GM23338 (cell line): ENCODE results near the gene ADGRB3. TPM values are rescaled to one million over a fixed set of nuclear protein-coding genes. Genes with fewer than 3 reads are reported as not detected.
A peak's percentile ranks its signal among the peaks of the same experiment; 100 is the strongest.

Source experiments
- ATAC-seq: fragments of 200-7000 bp; cut with Tn5 transposase; 3 replicates; pipeline ENCODE4 v1.9.1; 2020
- DNase-seq: peaks from one replicate; pipeline ENCODE4 v3.0.0-alpha.2; 2015; ENCODE audit warnings: low spot score
- H2AFZ ChIP-seq: fragments of 200-600 bp; sonication (generic); 2 replicates; pipeline ENCODE4 v1.8.0; 2016; ENCODE audit warnings: antibody characterized with exemption, mild to moderate bottlenecking, moderate library complexity
- H3F3A ChIP-seq: fragments of 200-600 bp; sonication (generic); replicated peaks from 2 replicates; pipeline ENCODE4 v1.8.0; 2017; ENCODE audit warnings: antibody characterized with exemption, mixed run types, low read depth
- H3K27ac ChIP-seq: fragments of 200-600 bp; sonication (generic); 2 replicates; pipeline ENCODE4 v1.6.1; 2016; ENCODE audit warnings: low read depth
- H3K27me3 ChIP-seq: fragments of 200-600 bp; sonication (generic); 2 replicates; pipeline ENCODE4 v1.8.0; 2016; ENCODE audit warnings: mild to moderate bottlenecking, mixed run types, moderate library complexity; ENCODE audit not compliant: insufficient read depth
- H3K36me3 ChIP-seq: fragments of 200-600 bp; sonication (generic); 2 replicates; pipeline ENCODE4 v1.8.0; 2016; ENCODE audit warnings: mild to moderate bottlenecking; ENCODE audit not compliant: insufficient read depth
- H3K4me1 ChIP-seq: fragments of 200-600 bp; sonication (generic); 2 replicates; pipeline ENCODE4 v1.8.0; 2016; ENCODE audit warnings: mild to moderate bottlenecking, moderate library complexity; ENCODE audit not compliant: insufficient read depth
- H3K4me2 ChIP-seq: fragments of 200-600 bp; sonication (generic); 2 replicates; pipeline ENCODE4 v1.7.1; 2017; ENCODE audit warnings: mixed run types
- H3K4me3 ChIP-seq: fragments of 200-600 bp; sonication (generic); 2 replicates; pipeline ENCODE4 v1.6.1; 2016; ENCODE audit warnings: mixed run types
- H3K79me2 ChIP-seq: fragments of 200-600 bp; sonication (generic); replicated peaks from 2 replicates; pipeline ENCODE4 v1.8.0; 2017; ENCODE audit warnings: mild to moderate bottlenecking; ENCODE audit not compliant: insufficient read depth
- H3K9me2 ChIP-seq: fragments of 200-600 bp; sonication (generic); 2 replicates; pipeline ENCODE4 v1.8.0; 2017; ENCODE audit not compliant: insufficient read depth
- H4K20me1 ChIP-seq: fragments of 200-600 bp; sonication (generic); replicated peaks from 2 replicates; pipeline ENCODE4 v1.8.0; 2017; ENCODE audit warnings: mild to moderate bottlenecking; ENCODE audit not compliant: insufficient read depth
- H3K27ac Mint-ChIP-seq: 2 replicates; pipeline ENCODE4 v1.8.0; 2020; ENCODE audit warnings: inconsistent platforms, mild to moderate bottlenecking, moderate library complexity, mixed read lengths
- H3K27me3 Mint-ChIP-seq: 3 replicates; pipeline ENCODE4 v1.8.0; 2022; ENCODE audit warnings: low read depth, mild to moderate bottlenecking, moderate library complexity, mixed read lengths, inconsistent platforms; ENCODE audit not compliant: insufficient read depth, poor library complexity
- H3K36me3 Mint-ChIP-seq: 3 replicates; pipeline ENCODE4 v1.8.0; 2021; ENCODE audit warnings: low read depth, mild to moderate bottlenecking, inconsistent platforms, moderate library complexity, mixed read lengths
- H3K4me1 Mint-ChIP-seq: 3 replicates; pipeline ENCODE4 v1.8.0; 2020; ENCODE audit warnings: mild to moderate bottlenecking, inconsistent platforms, mixed read lengths
- H3K4me3 Mint-ChIP-seq: 3 replicates; pipeline ENCODE4 v1.8.0; 2021; ENCODE audit warnings: moderate library complexity, mild to moderate bottlenecking, inconsistent platforms, mixed read lengths
- H3K9me3 Mint-ChIP-seq: 3 replicates; pipeline ENCODE4 v1.8.0; 2020; ENCODE audit warnings: moderate library complexity, mild to moderate bottlenecking, inconsistent platforms, mixed read lengths
- CREB1 ChIP-seq: fragments of 250-450 bp; sonication (Bioruptor Pico); IDR thresholded peaks from 2 replicates; pipeline ENCODE4 v1.5.0; 2020; ENCODE audit warnings: low read depth, mild to moderate bottlenecking, moderate library complexity
- EZH2 ChIP-seq: fragments of 200-600 bp; sonication (generic); IDR thresholded peaks from one replicate; pipeline ENCODE4 v1.8.0; 2017; ENCODE audit warnings: antibody characterized with exemption, mild to moderate bottlenecking, low read depth; ENCODE audit not compliant: unreplicated experiment
- NANOG ChIP-seq: IDR thresholded peaks from 2 replicates; pipeline ENCODE4 v1.6.1; 2016; ENCODE audit warnings: antibody characterized with exemption, borderline replicate concordance
- STAT1 ChIP-seq: IDR thresholded peaks from one replicate; pipeline ENCODE4 v1.6.1; 2016; ENCODE audit warnings: antibody characterized with exemption; ENCODE audit not compliant: unreplicated experiment
- ZNF114 ChIP-seq: fragments of 250-450 bp; sonication (Bioruptor Pico); IDR thresholded peaks from 2 replicates; pipeline ENCODE4 v1.5.0; 2020; ENCODE audit warnings: mild to moderate bottlenecking, moderate library complexity
- ZNF331 ChIP-seq: fragments of 250-450 bp; sonication (Bioruptor Pico); IDR thresholded peaks from 2 replicates; pipeline ENCODE4 v1.5.0; 2020; ENCODE audit warnings: low read depth, mild to moderate bottlenecking, moderate library complexity
- polyA plus RNA-seq: library from polyadenylated mRNA; unstranded; fragments of >200 nt; fragmentation: Nextera tagmentation; extraction: Ambion mirVana; gene quantifications from 2 replicates; pipeline ENCODE4 v1.2.1, GENCODE V29; 2016
- total RNA-seq: library from RNA; depleted of rRNA; stranded (reverse); fragments of >200 nt; shearing (Covaris generic); gene quantifications from 2 replicates; pipeline ENCODE4 v1.2.3, GENCODE V29; 2014
- TF ChIP-seq, protein P1 (sequence below), 2 experiments: fragments of 200-600 bp in 1 of 2; sonication (generic) in 1 of 2; conservative IDR thresholded peaks; 2 replicates each; pipeline versions ENCODE4 v1.5.1 to v1.6.1; 2016 to 2017; ENCODE audit warnings: antibody characterized with exemption in 2 of 2, low read depth in 2 of 2, mild to moderate bottlenecking in 2 of 2, moderate library complexity in 1 of 2
- TF ChIP-seq, protein P2 (sequence below): IDR thresholded peaks from one replicate; pipeline ENCODE4 v1.6.1; 2018; ENCODE audit warnings: antibody characterized with exemption; ENCODE audit not compliant: unreplicated experiment

The ADGRB3 gene
- total and polyA plus RNA-seq, 2 experiments from 2014 or later, result 0.92 to 4.0 TPM

- Mint-ChIP-seq H3K4me1 (peaks cover 6% of the 10 kb centered on the region; the same call in 1 of the 3 replicates), H3K9me3 (peaks cover 3% of the 10 kb centered on the region; the same call in 1 of the 3 replicates), H3K27ac (no peak overlapping the region)
Measured at GRCh38 chr6:68777956-68778355, 142.9 kb downstream of the ADGRB3 start.

DNA sequence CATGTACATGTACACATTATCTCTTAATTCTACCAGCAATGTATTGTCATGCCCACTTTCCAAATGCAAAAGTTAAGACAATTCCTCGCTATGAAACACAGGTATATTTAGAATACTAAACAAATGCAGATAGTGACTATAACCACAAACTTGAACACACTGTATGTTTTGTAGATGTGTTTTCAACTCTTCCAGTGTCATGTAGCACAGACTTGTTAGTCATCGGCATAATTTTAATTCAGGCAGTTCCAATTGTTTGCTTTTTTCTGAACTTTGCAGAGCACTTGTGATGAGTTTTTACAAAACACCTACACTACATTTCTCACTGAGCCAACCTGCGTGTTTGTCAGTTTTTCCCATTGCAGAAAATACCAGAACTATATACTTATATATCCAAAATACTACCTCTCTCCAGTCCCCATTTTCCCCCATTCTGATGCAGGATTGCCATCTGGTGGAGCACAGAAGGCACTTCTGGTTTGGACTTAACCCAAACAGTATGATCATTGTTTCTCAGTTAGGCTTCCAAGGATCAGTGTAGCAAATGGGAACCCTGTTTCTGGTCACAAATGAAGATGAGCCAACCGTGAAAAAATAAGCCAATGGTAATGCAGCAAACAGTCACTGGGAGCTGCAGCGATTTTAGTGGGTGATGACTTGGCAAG is 143.4 kb downstream of the ADGRB3 start:
- peaks cover 1% of the 10 kb centered on the region for H3K27me3 Mint-ChIP-seq
- 0 out of 2 replicates have a peak, but pooled peaks cover 7% of the 10 kb centered on the region for H3K4me1 ChIP-seq
- no peaks in the 10 kb centered on the region for H4K20me1 ChIP-seq
- no peaks in the 10 kb centered on the region for H3K9me2 ChIP-seq
- no peak overlapping the region for H2AFZ ChIP-seq
- no peak overlapping the region for H3K27ac Mint-ChIP-seq
- H3K27ac ChIP-seq, result no peak overlapping the region
- H3K27me3 ChIP-seq, result no peaks in the 10 kb centered on the region
- no peaks in the 10 kb centered on the region for H3K79me2 ChIP-seq
- H3K36me3 Mint-ChIP-seq, result peaks cover 3% of the 10 kb centered on the region; the same call in 1 of the 3 replicates
- peaks cover 3% of the 10 kb centered on the region; the same call in 1 of the 3 replicates for H3K9me3 Mint-ChIP-seq
- H3K4me3 ChIP-seq, result no peak overlapping the region
- DNase-seq (peak; percentile 82), ATAC-seq (peak; percentile 95)
- H3K4me3 Mint-ChIP-seq, result no peak overlapping the region
- H3K4me1 Mint-ChIP-seq, result peaks cover 6% of the 10 kb centered on the region; the same call in 1 of the 3 replicates
- TF ChIP-seq, protein P1, sequence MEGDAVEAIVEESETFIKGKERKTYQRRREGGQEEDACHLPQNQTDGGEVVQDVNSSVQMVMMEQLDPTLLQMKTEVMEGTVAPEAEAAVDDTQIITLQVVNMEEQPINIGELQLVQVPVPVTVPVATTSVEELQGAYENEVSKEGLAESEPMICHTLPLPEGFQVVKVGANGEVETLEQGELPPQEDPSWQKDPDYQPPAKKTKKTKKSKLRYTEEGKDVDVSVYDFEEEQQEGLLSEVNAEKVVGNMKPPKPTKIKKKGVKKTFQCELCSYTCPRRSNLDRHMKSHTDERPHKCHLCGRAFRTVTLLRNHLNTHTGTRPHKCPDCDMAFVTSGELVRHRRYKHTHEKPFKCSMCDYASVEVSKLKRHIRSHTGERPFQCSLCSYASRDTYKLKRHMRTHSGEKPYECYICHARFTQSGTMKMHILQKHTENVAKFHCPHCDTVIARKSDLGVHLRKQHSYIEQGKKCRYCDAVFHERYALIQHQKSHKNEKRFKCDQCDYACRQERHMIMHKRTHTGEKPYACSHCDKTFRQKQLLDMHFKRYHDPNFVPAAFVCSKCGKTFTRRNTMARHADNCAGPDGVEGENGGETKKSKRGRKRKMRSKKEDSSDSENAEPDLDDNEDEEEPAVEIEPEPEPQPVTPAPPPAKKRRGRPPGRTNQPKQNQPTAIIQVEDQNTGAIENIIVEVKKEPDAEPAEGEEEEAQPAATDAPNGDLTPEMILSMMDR (conservative IDR thresholded peaks at IDR 0.05; ENCODE audit: low read depth in 2 of 2), result peak; percentile 94 to 96
- TF ChIP-seq, protein P2, sequence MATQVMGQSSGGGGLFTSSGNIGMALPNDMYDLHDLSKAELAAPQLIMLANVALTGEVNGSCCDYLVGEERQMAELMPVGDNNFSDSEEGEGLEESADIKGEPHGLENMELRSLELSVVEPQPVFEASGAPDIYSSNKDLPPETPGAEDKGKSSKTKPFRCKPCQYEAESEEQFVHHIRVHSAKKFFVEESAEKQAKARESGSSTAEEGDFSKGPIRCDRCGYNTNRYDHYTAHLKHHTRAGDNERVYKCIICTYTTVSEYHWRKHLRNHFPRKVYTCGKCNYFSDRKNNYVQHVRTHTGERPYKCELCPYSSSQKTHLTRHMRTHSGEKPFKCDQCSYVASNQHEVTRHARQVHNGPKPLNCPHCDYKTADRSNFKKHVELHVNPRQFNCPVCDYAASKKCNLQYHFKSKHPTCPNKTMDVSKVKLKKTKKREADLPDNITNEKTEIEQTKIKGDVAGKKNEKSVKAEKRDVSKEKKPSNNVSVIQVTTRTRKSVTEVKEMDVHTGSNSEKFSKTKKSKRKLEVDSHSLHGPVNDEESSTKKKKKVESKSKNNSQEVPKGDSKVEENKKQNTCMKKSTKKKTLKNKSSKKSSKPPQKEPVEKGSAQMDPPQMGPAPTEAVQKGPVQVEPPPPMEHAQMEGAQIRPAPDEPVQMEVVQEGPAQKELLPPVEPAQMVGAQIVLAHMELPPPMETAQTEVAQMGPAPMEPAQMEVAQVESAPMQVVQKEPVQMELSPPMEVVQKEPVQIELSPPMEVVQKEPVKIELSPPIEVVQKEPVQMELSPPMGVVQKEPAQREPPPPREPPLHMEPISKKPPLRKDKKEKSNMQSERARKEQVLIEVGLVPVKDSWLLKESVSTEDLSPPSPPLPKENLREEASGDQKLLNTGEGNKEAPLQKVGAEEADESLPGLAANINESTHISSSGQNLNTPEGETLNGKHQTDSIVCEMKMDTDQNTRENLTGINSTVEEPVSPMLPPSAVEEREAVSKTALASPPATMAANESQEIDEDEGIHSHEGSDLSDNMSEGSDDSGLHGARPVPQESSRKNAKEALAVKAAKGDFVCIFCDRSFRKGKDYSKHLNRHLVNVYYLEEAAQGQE, result no peak
- no peaks in the 10 kb centered on the region for H3K36me3 ChIP-seq
- no peak overlapping the region for H3K4me2 ChIP-seq
- no peaks in the 10 kb centered on the region for H3F3A ChIP-seq

More at GRCh38 chr6:68777956-68778355, 142.9 kb downstream of the ADGRB3 start:
- H3K4me3 Mint-ChIP-seq, result no peak overlapping the region
- no peaks in the 10 kb centered on the region for H3K36me3 ChIP-seq
- TF ChIP-seq, protein P1 (conservative IDR thresholded peaks at IDR 0.05; ENCODE audit: low read depth in 2 of 2), result no peak
- TF ChIP-seq ZNF114 (CRISPR knock-in tag), result no peak
- TF ChIP-seq CREB1 (CRISPR knock-in tag), result no peak
- no peak for TF ChIP-seq EZH2
- TF ChIP-seq ZNF331, result no peak
- no peak for TF ChIP-seq STAT1
- TF ChIP-seq, protein P2, result no peak
- TF ChIP-seq NANOG, result no peak
- no peaks in the 10 kb centered on the region for H3K79me2 ChIP-seq
- ATAC-seq, result no peak
- no peak overlapping the region for H3K27ac ChIP-seq
- H3K36me3 Mint-ChIP-seq, result peaks cover 3% of the 10 kb centered on the region; the same call in 1 of the 3 replicates
- no peaks in the 10 kb centered on the region for H3F3A ChIP-seq
- H2AFZ ChIP-seq, result no peak overlapping the region
- 0 out of 2 replicates have a peak, but pooled peaks cover 7% of the 10 kb centered on the region for H3K4me1 ChIP-seq
- DNase-seq, result no peak
- H3K4me2 ChIP-seq, result no peak overlapping the region
- no peaks in the 10 kb centered on the region for H3K27me3 ChIP-seq
- no peaks in the 10 kb centered on the region for H3K9me2 ChIP-seq
- H3K4me3 ChIP-seq, result no peak overlapping the region
- no peaks in the 10 kb centered on the region for H3K27me3 Mint-ChIP-seq
- H4K20me1 ChIP-seq, result no peaks in the 10 kb centered on the region
